Right hindlimb (tissue), 1 donor: ENCODE results near the gene RRP9.

Experiments
- DNase-seq: peaks from one replicate; pipeline ENCODE4 v3.0.0-alpha.2; 2018

Gene RRP9

GRCh38 chr3:51896607-51897305 is 44.9 kb downstream of the RRP9 start:
- no peak for DNase-seq

GRCh38 chr3:51894939-51895338 is 46.8 kb downstream of the RRP9 start:
- no peak for DNase-seq

GRCh38 chr3:51894391-51894790 is 47.3 kb downstream of the RRP9 start:
- DNase-seq: no peak

GRCh38 chr3:51891242-51892039 is 50.3 kb downstream of the RRP9 start:
- DNase-seq: no peak

- DNase-seq: no peak
Observed at GRCh38 chr3:51888463-51889105, 53.1 kb downstream of the RRP9 start.

GRCh38 chr3:51887620-51888019 is 54.1 kb downstream of the RRP9 start:
- DNase-seq: no peak

GRCh38 chr3:51886447-51886846 is 55.3 kb downstream of the RRP9 start:
- DNase-seq: no peak
